HCT116 (cell line): ENCODE results near the gene HPS5. TPM values are rescaled to one million over a fixed set of nuclear protein-coding genes. Genes with fewer than 3 reads are reported as not detected.

Experiments used
- ATAC-seq: fragments of 200-7000 bp; cut with Tn5 transposase; 2 replicates; pipeline ENCODE4 v1.9.1; 2020; ENCODE audit warnings: mild to moderate bottlenecking, moderate library complexity
- BruUV-seq: library from RNA; stranded (reverse); fragments of 400-500 nt; replicated peaks from 2 replicates; lab custom pipeline; 2021; lab: Mats Ljungman, UMichigan
- CTCF ChIA-PET: fragments of 300-600 bp; sonication (Branson Sonifier 250); formaldehyde crosslinking; loops from one replicate; lab custom pipeline; 2021; ENCODE audit warnings: antibody characterized with exemption; lab: Charles Lee
- POLR2A ChIA-PET: fragments of 300-600, 350-600 bp; sonication (Branson Sonifier 250); formaldehyde crosslinking; loops from one replicate; lab custom pipeline; 2021; ENCODE audit warnings: antibody characterized with exemption; lab: Charles Lee
- RAD21 ChIA-PET, 2 experiments: fragments of 300-600 bp; sonication (Branson Sonifier 250); formaldehyde crosslinking; loops; one replicate each; lab custom pipeline; 2023; ENCODE audit warnings: low total read pairs in 2 of 2; ENCODE audit not compliant: uncharacterized antibody in 2 of 2, unreplicated experiment in 2 of 2, low non-redundant PET in 1 of 2; lab: Charles Lee
- DNase-seq: peaks from one replicate; pipeline ENCODE4 v3.0.0-alpha.2; 2010; ENCODE audit warnings: low read depth, low spot score
- H2AFZ ChIP-seq: fragments of 200-600 bp; shearing (Covaris generic), sonication (generic); 2 replicates; pipeline ENCODE4 v1.6.1; 2017; ENCODE audit warnings: low read depth, mixed run types, mixed read lengths, antibody characterized with exemption, low read length; ENCODE audit not compliant: poor library complexity, severe bottlenecking
- H3K27ac ChIP-seq: 2 replicates; pipeline ENCODE4 v1.5.1; 2012; ENCODE audit warnings: low read depth, low read length
- H3K27me3 ChIP-seq: fragments of 200-600 bp; sonication (generic); 2 replicates; pipeline ENCODE4 v1.6.1; 2016; ENCODE audit warnings: mixed run types, low read length, mixed read lengths; ENCODE audit not compliant: insufficient read depth
- H3K36me3 ChIP-seq, 2 experiments: fragments of 200-500 bp in 1 of 2; fragments of 200-600 bp in 1 of 2; sonication (Bioruptor generic) in 1 of 2; sonication (generic) in 1 of 2; 2 replicates each; pipeline versions ENCODE4 v1.5.1 to v1.6.1; 2014 to 2016; ENCODE audit warnings: low read length in 2 of 2, inconsistent platforms in 1 of 2, mixed read lengths in 1 of 2, mixed run types in 1 of 2; ENCODE audit not compliant: insufficient read depth in 2 of 2, control insufficient read depth in 1 of 2
- H3K4me1 ChIP-seq, 2 experiments: fragments of 200-600 bp in 1 of 2; sonication (generic) in 1 of 2; 2 replicates each; pipeline versions ENCODE4 v1.5.1 to v1.6.1; 2012 to 2017; ENCODE audit warnings: low read length in 2 of 2, inconsistent platforms in 1 of 2, mild to moderate bottlenecking in 1 of 2, mixed read lengths in 1 of 2, mixed run types in 1 of 2, moderate library complexity in 1 of 2; ENCODE audit not compliant: insufficient read depth in 2 of 2, control insufficient read depth in 1 of 2
- H3K4me2 ChIP-seq: fragments of 200-600 bp; sonication (generic); 2 replicates; pipeline ENCODE4 v1.6.1; 2017; ENCODE audit warnings: mixed run types, low read length, mixed read lengths
- H3K4me3 ChIP-seq, 2 experiments: fragments of 200-600 bp in 1 of 2; sonication (generic) in 1 of 2; replicated peaks in 1 of 2; 2 replicates each; pipeline ENCODE4 v1.5.1; 2011 to 2016; ENCODE audit warnings: low read length in 2 of 2, control low read depth in 1 of 2, low read depth in 1 of 2, mild to moderate bottlenecking in 1 of 2, mixed read lengths in 1 of 2, mixed run types in 1 of 2
- H3K79me2 ChIP-seq: fragments of 200-600 bp; sonication (generic); 2 replicates; pipeline ENCODE4 v1.6.1; 2017; ENCODE audit warnings: mild to moderate bottlenecking, mixed run types, low read length, moderate library complexity, mixed read lengths; ENCODE audit not compliant: insufficient read depth
- H3K9ac ChIP-seq: fragments of 200-600 bp; sonication (generic); 2 replicates; pipeline ENCODE4 v1.6.1; 2016; ENCODE audit warnings: low read length, mixed read lengths
- H3K9me2 ChIP-seq: fragments of 200-600 bp; sonication (generic), shearing (Covaris generic); 2 replicates; pipeline ENCODE4 v1.6.1; 2017; ENCODE audit warnings: mixed run types, mild to moderate bottlenecking, moderate library complexity; ENCODE audit not compliant: insufficient read depth
- H3K9me3 ChIP-seq, 2 experiments: fragments of 200-500 bp in 1 of 2; fragments of 200-600 bp in 1 of 2; sonication (Bioruptor generic) in 1 of 2; sonication (generic) in 1 of 2; 2 replicates each; pipeline ENCODE4 v1.6.1; 2014 to 2017; ENCODE audit warnings: low read length in 2 of 2, mixed read lengths in 2 of 2, inconsistent platforms in 1 of 2, low read depth in 1 of 2, mild to moderate bottlenecking in 1 of 2, mixed run types in 1 of 2, moderate library complexity in 1 of 2; ENCODE audit not compliant: control insufficient read depth in 1 of 2, insufficient read depth in 1 of 2
- H4K20me1 ChIP-seq: fragments of 200-600 bp; sonication (generic), shearing (Covaris generic); 2 replicates; pipeline ENCODE4 v1.6.1; 2017; ENCODE audit warnings: mixed run types, mild to moderate bottlenecking, moderate library complexity; ENCODE audit not compliant: insufficient read depth
- CBX3 ChIP-seq: IDR thresholded peaks from 2 replicates; pipeline ENCODE4 v1.6.1; 2012; ENCODE audit warnings: low read depth
- CTCF ChIP-seq, 3 experiments: fragments of 200-600 bp in 1 of 3; sonication (generic) in 1 of 3; IDR thresholded peaks in 2 of 3; conservative IDR thresholded peaks in 1 of 3; 2 replicates each; pipeline ENCODE4 v1.5.1; 2012 to 2017; ENCODE audit warnings: low read depth in 2 of 3, low read length in 2 of 3, antibody characterized with exemption in 1 of 3, borderline replicate concordance in 1 of 3, control low read depth in 1 of 3, mild to moderate bottlenecking in 1 of 3, mixed read lengths in 1 of 3, mixed run types in 1 of 3, moderate library complexity in 1 of 3; ENCODE audit not compliant: insufficient read depth in 1 of 3
- EGR1 ChIP-seq: IDR thresholded peaks from 2 replicates; pipeline ENCODE4 v1.6.1; 2012; ENCODE audit warnings: low read depth
- ELF1 ChIP-seq: IDR thresholded peaks from 2 replicates; pipeline ENCODE4 v1.6.1; 2012; ENCODE audit warnings: low read depth, borderline replicate concordance
- EZH2 ChIP-seq: fragments of 200-600 bp; sonication (generic); IDR thresholded peaks from 2 replicates; pipeline ENCODE4 v1.6.1; 2017; ENCODE audit warnings: antibody characterized with exemption, mixed run types
- EZH2phosphoT487 ChIP-seq: fragments of 200-600 bp; IDR thresholded peaks from 2 replicates; pipeline ENCODE4 v1.6.1; 2018; ENCODE audit warnings: antibody characterized with exemption, borderline replicate concordance
- JUND ChIP-seq: IDR thresholded peaks from 2 replicates; pipeline ENCODE4 v1.6.1; 2012
- POLR2A ChIP-seq: IDR thresholded peaks from 2 replicates; pipeline ENCODE4 v1.7.0; 2011; ENCODE audit warnings: borderline replicate concordance; ENCODE audit not compliant: insufficient read depth, insufficient read length; ENCODE audit errors: extremely low read depth
- POLR2AphosphoS5 ChIP-seq: IDR thresholded peaks from 2 replicates; pipeline ENCODE4 v1.6.1; 2011; ENCODE audit warnings: mild to moderate bottlenecking, low read depth, low read length, moderate library complexity
- RAD21 ChIP-seq: IDR thresholded peaks from 2 replicates; pipeline ENCODE4 v1.6.1; 2012; ENCODE audit warnings: low read depth, mild to moderate bottlenecking
- SP1 ChIP-seq: IDR thresholded peaks from 2 replicates; pipeline ENCODE4 v1.6.1; 2012; ENCODE audit warnings: low read depth
- SRF ChIP-seq: IDR thresholded peaks from 2 replicates; pipeline ENCODE4 v1.6.1; 2012; ENCODE audit warnings: low read depth
- TCF7L2 ChIP-seq: IDR thresholded peaks from 2 replicates; pipeline ENCODE4 v1.7.0; 2011; ENCODE audit warnings: borderline replicate concordance, inconsistent platforms; ENCODE audit not compliant: insufficient read depth, insufficient read length; ENCODE audit errors: extremely low read depth
- ZFX ChIP-seq: fragments of 450-650 bp; IDR thresholded peaks from 2 replicates; pipeline ENCODE4 v1.6.1; 2017
- ZNF274 ChIP-seq: fragments of 200-500 bp; sonication (Bioruptor generic); IDR thresholded peaks from 2 replicates; pipeline ENCODE4 v1.6.1; 2014; ENCODE audit warnings: mild to moderate bottlenecking, low read depth, low read length, inconsistent platforms
- intact Hi-C: fragments of 100-400 bp; cut with micrococcal nuclease; formaldehyde crosslinking; loops from 2 replicates; pipeline ENCODE4 v1.10.0; 2022
- total RNA-seq: library from RNA; stranded (reverse); gene quantifications from one replicate; pipeline ENCODE4 v1.2.1, GENCODE V29; 2021; ENCODE audit not compliant: unreplicated experiment
- TF ChIP-seq, protein P1 (sequence below): IDR thresholded peaks from 2 replicates; pipeline ENCODE4 v1.6.1; 2012
- TF ChIP-seq, protein P2 (sequence below): IDR thresholded peaks from 2 replicates; pipeline ENCODE4 v1.6.1; 2011; ENCODE audit warnings: mild to moderate bottlenecking, low read length, moderate library complexity; ENCODE audit not compliant: insufficient replicate concordance; ENCODE audit errors: extremely low read depth

Gene HPS5
- total RNA-seq, 1 experiment from 2014 or later: 19.6 TPM

- ChIA-PET RAD21 (no interaction called here), CTCF (no interaction called here), POLR2A (no interaction called here)
- Histone ChIP-seq H4K20me1 (no peaks in the 10 kb centered on the region), H3K79me2 (no peaks in the 10 kb centered on the region), H3K9me3 (no peaks in the 10 kb centered on the region), H3K36me3 (peaks cover 10 to 15% of the 10 kb centered on the region in 2 experiments; a peak in 3 of 4 replicates), H3K4me2 (no peak overlapping the region), H3K4me3 (no peak overlapping the region), H3K9ac (no peak overlapping the region), H3K4me1 (no peaks in the 10 kb centered on the region), H3K27me3 (no peaks in the 10 kb centered on the region), H3K9me2 (no peaks in the 10 kb centered on the region), H2AFZ (no peak overlapping the region), H3K27ac (no peak overlapping the region)
- intact Hi-C loops: no loop called here
- no TSS peak for BruUV-seq
- DNase-seq: no peak
- TF ChIP-seq RAD21 (no peak), EGR1 (no peak), SRF (no peak), TCF7L2 (no peak), JUND (no peak), ELF1 (no peak), ZNF274 (no peak), CTCF (IDR thresholded peaks at IDR 0.05 in 2 of 3, conservative IDR thresholded peaks at IDR 0.05 in 1 of 3; ENCODE audit: borderline replicate concordance in 1 of 3, insufficient read depth in 1 of 3, low read depth in 2 of 3, low read length in 2 of 3) (no peak), POLR2AphosphoS5 (no peak), CBX3 (no peak), SP1 (no peak), POLR2A (no peak), ZFX (no peak), EZH2 (no peak), EZH2phosphoT487 (no peak)
- TF ChIP-seq, protein P1, sequence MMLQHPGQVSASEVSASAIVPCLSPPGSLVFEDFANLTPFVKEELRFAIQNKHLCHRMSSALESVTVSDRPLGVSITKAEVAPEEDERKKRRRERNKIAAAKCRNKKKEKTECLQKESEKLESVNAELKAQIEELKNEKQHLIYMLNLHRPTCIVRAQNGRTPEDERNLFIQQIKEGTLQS: no peak
- TF ChIP-seq, protein P2, sequence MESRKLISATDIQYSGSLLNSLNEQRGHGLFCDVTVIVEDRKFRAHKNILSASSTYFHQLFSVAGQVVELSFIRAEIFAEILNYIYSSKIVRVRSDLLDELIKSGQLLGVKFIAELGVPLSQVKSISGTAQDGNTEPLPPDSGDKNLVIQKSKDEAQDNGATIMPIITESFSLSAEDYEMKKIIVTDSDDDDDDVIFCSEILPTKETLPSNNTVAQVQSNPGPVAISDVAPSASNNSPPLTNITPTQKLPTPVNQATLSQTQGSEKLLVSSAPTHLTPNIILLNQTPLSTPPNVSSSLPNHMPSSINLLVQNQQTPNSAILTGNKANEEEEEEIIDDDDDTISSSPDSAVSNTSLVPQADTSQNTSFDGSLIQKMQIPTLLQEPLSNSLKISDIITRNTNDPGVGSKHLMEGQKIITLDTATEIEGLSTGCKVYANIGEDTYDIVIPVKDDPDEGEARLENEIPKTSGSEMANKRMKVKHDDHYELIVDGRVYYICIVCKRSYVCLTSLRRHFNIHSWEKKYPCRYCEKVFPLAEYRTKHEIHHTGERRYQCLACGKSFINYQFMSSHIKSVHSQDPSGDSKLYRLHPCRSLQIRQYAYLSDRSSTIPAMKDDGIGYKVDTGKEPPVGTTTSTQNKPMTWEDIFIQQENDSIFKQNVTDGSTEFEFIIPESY: no peak
- no peak for ATAC-seq
These were observed 47.5 kb upstream of the HPS5 start for GRCh38 chr11:18369398-18369797.
